NCI-H1105 treated with DMSO at 0.1 percent for 48 hours (cell line): ENCODE data around the gene MANSC1.
"Not testable (repeated sequence)": the region's sequence is repeated elsewhere in the genome, so short reads cannot be mapped to it uniquely, and the experiment has no call there.

Experiments used
- DNase-seq: peaks from one replicate; lab custom pipeline; 2025; lab: John Stamatoyannopoulos, UW

Gene MANSC1

GRCh38 chr12:12365446-12365802 is 15.4 kb upstream of the MANSC1 start:
- DNase-seq, result no peak

GRCh38 chr12:12364787-12365445 is 14.9 kb upstream of the MANSC1 start:
- no peak for DNase-seq

GRCh38 chr12:12358528-12358927 is 8.5 kb upstream of the MANSC1 start:
- DNase-seq, result no peak

- peak; percentile 61 for DNase-seq
Measured at GRCh38 chr12:12357719-12358461, 7.8 kb upstream of the MANSC1 start.

- peak; percentile 97 for DNase-seq
Measured at GRCh38 chr12:12356896-12357718, 7.1 kb upstream of the MANSC1 start, which contains the start of gene BORCS5. Gene BORCS5, plus strand, starts transcription at chr12:12357078. Its CDS starts 374 bp downstream, at chr12:12357452.

- DNase-seq, result no peak
Measured at GRCh38 chr12:12356467-12356895, 6.4 kb upstream of the MANSC1 start.

- no peak for DNase-seq
Measured at GRCh38 chr12:12353807-12354206, 3.8 kb upstream of the MANSC1 start.

GRCh38 chr12:12353276-12353675 is 3.2 kb upstream of the MANSC1 start:
- DNase-seq, result no peak

- DNase-seq, result not testable (repeated sequence)
Measured at GRCh38 chr12:12351468-12352185, 1.6 kb upstream of the MANSC1 start.

GRCh38 chr12:12350868-12351463 is 924 bp upstream of the MANSC1 start:
- DNase-seq, result no peak

- DNase-seq, result no peak
Measured at GRCh38 chr12:12338527-12339168, 11.4 kb downstream of the MANSC1 start.

GRCh38 chr12:12336511-12336910 is 13.5 kb downstream of the MANSC1 start:
- DNase-seq, result no peak

GRCh38 chr12:12336049-12336411 is 14.0 kb downstream of the MANSC1 start:
- no peak for DNase-seq

- peak; percentile 68 for DNase-seq
Measured at GRCh38 chr12:12334367-12335040, 15.5 kb downstream of the MANSC1 start.

- DNase-seq, result peak; percentile 98
Measured at GRCh38 chr12:12333407-12334366, 16.4 kb downstream of the MANSC1 start.

GRCh38 chr12:12331896-12332295 is 18.1 kb downstream of the MANSC1 start:
- DNase-seq, result no peak

- DNase-seq, result no peak
Measured at GRCh38 chr12:12331244-12331771, 18.7 kb downstream of the MANSC1 start.

- peak; percentile 77 for DNase-seq
Measured at GRCh38 chr12:12327802-12328201, 22.2 kb downstream of the MANSC1 start.

GRCh38 chr12:12326262-12326661 is 23.8 kb downstream of the MANSC1 start:
- no peak for DNase-seq
